HG03571 (cell line): ENCODE data around the gene UBL3.
A peak's percentile ranks its signal among the peaks of the same experiment; 100 is the strongest.

ENCODE experiments used
- ATAC-seq: cut with Tn5 transposase; IDR thresholded peaks from one replicate; pipeline ENCODE4 v1.9.1; 2021; ENCODE audit not compliant: unreplicated experiment

UBL3 gene

DNA sequence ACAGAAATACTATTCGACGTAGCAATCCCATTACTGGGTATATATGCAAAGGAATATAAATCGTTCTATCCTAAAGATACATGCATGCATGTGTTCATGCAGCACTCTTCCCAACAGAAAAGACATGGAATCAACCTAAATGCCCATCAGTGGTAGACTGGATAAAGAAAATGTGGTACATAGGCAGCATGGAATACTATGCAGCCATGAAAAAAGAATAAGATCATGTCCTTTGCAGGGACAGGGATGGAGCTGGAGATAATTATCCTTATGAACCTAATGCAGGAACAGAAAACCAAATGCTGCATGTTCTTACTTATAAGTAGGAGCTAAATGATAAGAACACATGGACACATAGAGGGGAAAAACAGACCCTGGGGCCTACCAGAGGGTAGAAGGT, 89.3 kb downstream of the UBL3 start:
- no peak for ATAC-seq

GRCh38 chr13:29760544-29760943, 89.9 kb downstream of the UBL3 start:
- no peak for ATAC-seq

- peak; percentile 91 for ATAC-seq
Observed at GRCh38 chr13:29758531-29759114, 91.8 kb downstream of the UBL3 start.

DNA sequence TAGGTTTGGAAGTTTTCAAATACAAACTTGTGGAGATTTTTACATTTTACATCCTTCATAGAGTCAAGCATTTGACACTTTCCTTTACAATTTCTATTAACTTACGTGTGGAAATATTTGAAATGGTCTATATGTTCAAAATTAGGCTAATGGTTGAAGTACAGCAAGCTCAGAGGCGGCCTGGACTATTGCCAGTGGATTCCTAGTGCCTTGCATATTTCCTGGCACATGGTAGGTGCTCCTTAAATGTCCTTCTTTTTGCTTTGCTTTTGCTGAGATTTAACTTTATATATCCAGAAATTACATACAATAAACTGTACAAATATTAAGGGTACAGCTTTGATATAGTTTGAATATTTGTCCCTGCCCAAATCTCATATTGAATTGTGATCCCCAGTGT, 93.9 kb downstream of the UBL3 start:
- ATAC-seq = no peak

DNA sequence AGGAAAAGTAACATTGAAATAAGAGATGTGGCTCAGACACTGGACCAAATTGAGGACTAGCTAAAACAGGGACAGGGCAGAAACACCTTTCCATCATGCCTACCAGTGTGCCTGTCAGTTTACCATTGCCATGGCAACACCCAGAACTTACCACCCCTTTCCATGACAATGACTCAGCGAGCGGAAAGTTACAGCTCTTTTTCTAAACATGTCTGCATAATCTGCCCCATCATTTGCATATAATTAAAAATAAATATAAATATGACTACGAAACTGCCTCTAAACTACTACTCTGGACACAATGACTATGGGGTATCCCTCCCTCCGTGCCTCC, 96.0 kb downstream of the UBL3 start:
- no peak for ATAC-seq

- no peak for ATAC-seq
Observed at GRCh38 chr13:29753618-29754472, 96.6 kb downstream of the UBL3 start.

DNA sequence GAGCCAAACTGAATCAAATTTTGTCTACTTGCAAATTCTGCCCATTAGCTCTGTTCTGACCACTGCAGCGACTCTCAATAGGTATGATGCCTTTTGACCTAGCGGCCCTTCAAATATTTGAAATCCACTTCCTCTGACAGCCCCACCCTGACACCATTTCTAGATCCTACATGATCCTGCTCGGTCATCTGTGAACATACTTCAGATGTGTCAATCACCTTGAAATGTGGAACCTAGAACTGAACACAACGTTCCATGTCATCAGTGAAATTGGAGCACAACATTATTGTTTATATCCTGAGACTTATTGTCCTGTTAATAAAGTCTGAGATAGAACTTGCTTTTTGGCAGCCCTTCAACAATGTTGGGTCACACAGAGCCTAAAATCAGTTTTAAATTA, 98.2 kb downstream of the UBL3 start:
- ATAC-seq = no peak

GRCh38 chr13:29750183-29750530, 100.3 kb downstream of the UBL3 start:
- ATAC-seq = no peak

DNA sequence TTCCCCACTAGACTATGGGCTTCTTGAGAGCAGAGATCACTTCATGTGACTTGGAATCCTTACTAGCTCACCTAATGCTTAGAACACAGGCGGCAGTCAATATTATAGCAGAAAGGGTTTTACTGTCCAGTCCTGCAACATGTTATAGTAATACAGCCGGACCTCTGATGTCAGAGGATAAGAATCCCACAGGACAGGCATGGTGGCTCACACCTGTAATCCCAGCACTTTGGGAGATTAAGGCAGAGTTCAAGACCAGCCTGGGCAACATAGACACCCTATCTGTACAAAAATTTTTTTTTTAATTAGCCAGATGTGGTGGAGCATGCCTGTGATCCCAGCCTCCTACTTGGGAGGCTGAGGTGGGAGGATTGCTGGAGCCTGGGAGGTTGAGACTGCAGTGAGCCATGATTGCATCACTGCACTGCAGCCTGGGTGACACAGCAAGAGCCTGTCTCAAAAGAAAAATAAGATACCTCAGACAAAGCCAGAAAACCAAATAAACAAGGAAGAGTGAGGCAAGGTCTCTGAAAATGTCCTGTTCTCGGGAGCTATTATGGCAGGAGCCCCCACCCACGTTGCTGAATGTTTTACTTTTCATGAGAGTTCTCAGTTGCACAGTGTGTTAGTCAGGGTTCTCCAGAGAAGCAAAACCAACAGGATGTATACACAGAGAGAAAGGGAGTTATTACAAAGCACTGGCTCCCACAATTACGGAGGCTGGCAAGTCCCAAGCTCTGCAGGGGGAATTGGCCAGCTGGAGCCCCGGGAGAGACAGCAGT, 100.8 kb downstream of the UBL3 start:
- ATAC-seq = no peak

DNA sequence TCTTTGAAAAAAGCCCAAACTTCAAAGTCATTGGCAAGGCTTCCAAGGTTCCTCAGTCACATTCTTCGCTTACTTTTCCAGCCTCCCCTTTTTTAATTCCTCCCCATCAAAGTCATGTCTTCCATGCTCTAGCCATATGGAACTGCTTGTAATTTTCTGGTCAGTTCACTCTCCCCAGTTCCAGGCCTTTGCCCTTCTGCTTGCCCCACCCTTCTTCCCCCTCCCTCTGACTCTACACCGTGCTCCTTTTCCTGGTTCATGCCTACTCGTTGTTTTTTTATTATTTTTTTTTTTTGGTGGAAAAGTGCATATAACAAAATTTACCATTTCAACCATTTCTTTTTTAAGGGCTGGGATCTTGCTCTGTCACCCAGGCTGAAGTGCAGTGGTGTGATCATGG, 102.3 kb downstream of the UBL3 start:
- no peak for ATAC-seq

- ATAC-seq = no peak
Observed at GRCh38 chr13:29746148-29746677, 104.2 kb downstream of the UBL3 start.

DNA sequence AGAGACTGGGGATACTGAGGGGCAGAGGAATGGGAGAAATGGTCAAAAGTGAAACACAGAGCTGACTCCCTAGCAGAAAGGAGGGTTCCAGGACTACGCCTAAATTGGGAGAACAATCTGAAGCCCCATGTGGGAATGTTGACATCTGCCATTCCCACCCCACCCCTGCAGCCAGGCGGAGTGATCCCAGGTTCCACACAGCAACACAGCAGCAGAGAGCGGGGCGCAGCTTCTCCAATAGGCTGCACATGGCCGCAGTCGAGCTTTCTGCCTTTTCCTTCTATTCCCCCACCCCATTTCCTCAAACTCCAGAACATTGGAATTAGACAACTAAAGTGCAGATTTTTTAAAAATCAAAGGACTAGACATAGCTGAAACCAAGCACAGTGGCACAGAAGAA, 104.7 kb downstream of the UBL3 start:
- ATAC-seq = no peak

DNA sequence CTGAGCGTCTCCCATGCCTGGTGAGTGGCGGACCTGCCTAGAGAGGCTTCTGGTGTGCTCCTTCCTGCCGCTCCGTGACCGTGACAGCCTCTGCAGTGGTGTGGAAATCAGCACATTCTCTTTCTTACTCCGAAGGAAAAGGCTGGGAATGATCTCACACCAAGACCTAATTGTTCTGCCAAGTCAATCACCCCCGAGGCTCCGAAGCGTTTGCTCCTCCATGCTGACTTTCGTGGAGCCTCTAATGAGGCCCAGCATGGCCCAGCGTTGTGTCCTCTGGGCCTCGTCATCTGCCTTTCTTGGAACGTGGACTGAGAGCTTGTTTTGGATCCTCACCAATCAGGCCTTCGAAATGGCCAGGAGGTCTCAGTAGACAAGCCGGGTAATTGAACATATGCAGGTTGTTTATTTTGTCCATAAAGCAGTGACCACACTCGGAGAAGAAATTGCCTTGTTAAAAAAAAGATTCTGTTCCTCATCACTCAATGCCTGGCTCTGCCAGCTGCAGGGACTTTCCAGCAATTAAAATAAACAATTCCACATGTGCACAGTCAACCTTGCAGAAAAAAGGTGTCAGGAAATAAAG, 107.1 kb downstream of the UBL3 start:
- ATAC-seq = no peak

DNA sequence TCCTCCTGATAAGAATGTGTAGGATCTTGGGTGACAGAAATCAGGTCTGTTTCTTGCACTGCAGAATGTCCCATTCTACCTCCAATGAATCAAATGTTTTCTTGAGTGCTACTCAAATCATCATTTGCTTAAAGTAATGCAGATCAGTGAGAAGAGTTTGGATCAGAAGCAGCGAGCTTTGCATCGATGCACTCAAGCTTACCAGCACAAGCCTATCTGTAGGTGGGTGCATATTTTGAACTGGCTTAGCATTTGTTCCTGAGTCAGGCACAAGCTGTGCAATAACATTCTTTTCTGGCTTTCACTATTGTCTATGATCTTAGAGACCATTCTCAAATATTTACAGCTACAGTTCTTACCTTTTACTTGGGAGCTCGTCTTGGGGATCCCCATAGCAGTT, 109.5 kb downstream of the UBL3 start:
- no peak for ATAC-seq

DNA sequence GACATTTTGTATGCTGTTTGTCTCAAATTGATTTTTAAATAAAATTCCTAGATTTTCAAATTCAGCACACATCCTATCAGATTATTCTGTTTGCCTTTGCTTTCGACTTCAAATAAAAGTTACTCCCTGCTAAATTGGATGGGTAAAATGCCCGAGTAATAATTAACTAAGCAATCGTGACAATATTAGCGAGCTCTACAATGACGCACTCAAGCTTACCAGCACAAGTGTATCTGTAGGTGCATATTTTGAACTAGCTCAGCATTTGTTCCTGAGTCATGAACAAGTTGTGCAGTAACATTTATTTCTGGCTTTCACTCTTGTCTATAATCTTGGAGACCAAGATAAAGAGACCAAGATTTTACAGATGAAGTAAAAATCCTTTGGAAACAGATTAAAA, 113.4 kb downstream of the UBL3 start:
- no peak for ATAC-seq

DNA sequence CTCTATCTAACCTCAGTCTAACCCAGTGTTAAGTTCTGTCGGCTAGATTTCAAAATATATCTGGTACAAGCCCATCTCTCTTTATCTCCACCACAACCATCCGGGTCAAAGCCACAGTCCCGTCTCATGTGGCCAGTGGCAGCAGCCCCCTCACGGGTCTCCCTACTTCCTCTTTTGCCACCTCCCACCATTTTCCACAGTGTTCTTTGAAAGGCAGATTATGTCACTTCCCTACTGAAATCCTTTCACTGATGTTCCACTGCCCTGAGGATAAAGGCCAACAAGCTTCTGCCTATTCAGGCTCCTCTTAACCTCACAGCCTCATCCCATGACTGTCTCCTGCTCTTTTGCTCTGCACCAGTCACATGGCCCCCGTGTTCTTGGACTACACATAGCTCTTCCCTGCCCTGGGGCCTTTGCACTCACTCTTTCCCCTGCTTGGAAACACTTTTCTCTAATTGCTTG, 117.2 kb downstream of the UBL3 start:
- ATAC-seq = no peak

- ATAC-seq = no peak
Observed at GRCh38 chr13:29730253-29730652, 120.2 kb downstream of the UBL3 start.

DNA sequence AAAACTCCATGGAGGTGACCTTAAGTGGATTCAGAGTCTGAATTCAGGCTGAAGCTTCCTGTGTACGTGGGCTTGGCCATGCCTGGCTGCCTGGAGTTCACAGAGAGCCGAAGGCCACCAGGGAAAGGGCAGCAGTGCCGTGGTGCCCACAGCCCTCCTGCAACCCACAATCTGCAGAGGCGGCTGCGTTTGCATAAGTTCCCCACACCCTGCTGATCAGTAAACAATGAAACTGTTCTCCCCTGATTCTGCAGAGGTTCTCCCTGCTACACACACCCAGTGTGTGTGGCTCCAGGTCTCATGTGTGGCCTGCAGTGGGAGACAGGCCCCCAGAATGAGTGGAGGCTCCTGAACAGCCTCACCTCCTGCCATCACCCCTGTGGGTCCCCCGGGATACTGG, 128.0 kb downstream of the UBL3 start:
- no peak for ATAC-seq

GRCh38 chr13:29721766-29722165, 128.7 kb downstream of the UBL3 start:
- no peak for ATAC-seq

GRCh38 chr13:29718694-29719093, 131.7 kb downstream of the UBL3 start:
- no peak for ATAC-seq

- ATAC-seq = no peak
Observed at GRCh38 chr13:29716493-29716892, 133.9 kb downstream of the UBL3 start.
